Endothelial cell of umbilical vein (primary cell): ENCODE results near the gene ZGLP1.

Experiments used
- CTCF ChIP-seq, 2 donors: IDR thresholded peaks; 1 replicate in 1 of 2; 2 replicates in 1 of 2; pipeline ENCODE4 v1.5.1; 2011; ENCODE audit warnings: low read length in 2 of 2, mild to moderate bottlenecking in 2 of 2, moderate library complexity in 2 of 2, control low read depth in 1 of 2, inconsistent platforms in 1 of 2, low read depth in 1 of 2; ENCODE audit not compliant: insufficient read depth in 1 of 2; ENCODE audit errors: extremely low read depth in 1 of 2
- EZH2 ChIP-seq: IDR thresholded peaks from 2 replicates; pipeline ENCODE4 v1.6.1; 2012; ENCODE audit warnings: borderline replicate concordance, low read depth, mild to moderate bottlenecking, moderate library complexity, low read length, inconsistent platforms; ENCODE audit not compliant: severe bottlenecking
- FOS ChIP-seq: IDR thresholded peaks from 2 replicates; pipeline ENCODE4 v1.6.1; 2011; ENCODE audit warnings: mild to moderate bottlenecking, low read length, moderate library complexity, borderline replicate concordance; ENCODE audit not compliant: insufficient read depth
- GATA2 ChIP-seq: IDR thresholded peaks from 2 replicates; pipeline ENCODE4 v1.7.0; 2011; ENCODE audit warnings: low read depth, mild to moderate bottlenecking, moderate library complexity, mixed read lengths, low read length; ENCODE audit not compliant: insufficient read length, insufficient read depth
- JUN ChIP-seq: IDR thresholded peaks from 2 replicates; pipeline ENCODE4 v1.6.1; 2011; ENCODE audit warnings: borderline replicate concordance, low read depth; ENCODE audit not compliant: insufficient read length, insufficient read depth
- MAX ChIP-seq: IDR thresholded peaks from 2 replicates; pipeline ENCODE4 v1.6.1; 2011; ENCODE audit not compliant: insufficient read depth, insufficient read length
- POLR2A ChIP-seq: IDR thresholded peaks from 2 replicates; pipeline ENCODE4 v1.6.1; 2012; ENCODE audit warnings: low read depth, mild to moderate bottlenecking, control low read depth, low read length
- POLR2AphosphoS5 ChIP-seq: IDR thresholded peaks from 2 replicates; pipeline ENCODE4 v1.6.1; 2012; ENCODE audit warnings: low read depth, mild to moderate bottlenecking, control low read depth, low read length, moderate library complexity; ENCODE audit not compliant: insufficient read depth

- TF ChIP-seq POLR2AphosphoS5: no peak
- TF ChIP-seq CTCF (IDR thresholded peaks at IDR 0.05; ENCODE audit: extremely low read depth in 1 of 2, insufficient read depth in 1 of 2, low read depth in 1 of 2, low read length in 2 of 2): no peak
- no peak for TF ChIP-seq POLR2A
- TF ChIP-seq MAX: no peak
- TF ChIP-seq FOS: no peak
- no peak for TF ChIP-seq GATA2
- TF ChIP-seq JUN: no peak
- no peak for TF ChIP-seq EZH2
These were observed 22.7 kb upstream of the ZGLP1 start for GRCh38 chr19:10332158-10332964.
